Measurements from ENCODE around the gene SPRR4.

- TF ChIP-seq CTCF (conservative IDR thresholded peaks at IDR 0.05; ENCODE audit: low read depth, low read length) (no peak), EZH2 (IDR thresholded peaks at IDR 0.05; ENCODE audit: borderline replicate concordance, low read depth, low read length, poor library complexity, severe bottlenecking) (no peak)
Observed at GRCh38 chr1:152946651-152947256, 23.7 kb upstream of the SPRR4 start, which contains the start of gene SPRR5.

Data from A673 (cell line).